ENCODE data around the gene ZNRD2. TPM values are rescaled to one million over a fixed set of nuclear protein-coding genes. Genes with fewer than 3 reads are reported as not detected.

ZNRD2 gene
- total RNA-seq, 1 experiment from 2014 or later, result 70.9 TPM

- TF ChIP-seq CTCF (IDR thresholded peaks at IDR 0.05), result peak; percentile 91
- no peak for TF ChIP-seq MYBL2 (CRISPR knock-in tag; IDR thresholded peaks at IDR 0.05)
- no peak for TF ChIP-seq CREB1 (CRISPR knock-in tag; IDR thresholded peaks at IDR 0.05)
- TF ChIP-seq GABPB1 (CRISPR knock-in tag; IDR thresholded peaks at IDR 0.05), result peak; percentile 30
- TF ChIP-seq MXD4 (CRISPR knock-in tag; IDR thresholded peaks at IDR 0.05; ENCODE audit: borderline replicate concordance), result no peak
- peak; percentile 57; the same call in 1 of the 2 replicates for TF ChIP-seq HMGXB4 (CRISPR knock-in tag; IDR thresholded peaks at IDR 0.05)
- TF ChIP-seq CDX4 (CRISPR knock-in tag; IDR thresholded peaks at IDR 0.05; ENCODE audit: borderline replicate concordance), result no peak
These were observed 4.0 kb downstream of the ZNRD2 start (continued) for GRCh38 chr11:65574109-65574810.

GRCh38 chr11:65574811-65575567 is 4.7 kb downstream of the ZNRD2 start:
- ChIA-PET CTCF (interaction anchor here (1.0 to 4.0 kb wide), 8 partner anchors 10 to 34 kb away, joined by 3 to 55 read pairs (median 6); partner anchors contain the start of gene KCNK7), POLR2A (interaction anchor here (1.0 to 1.7 kb wide), 3 partner anchors 12 to 32 kb away, joined by 3 to 6 read pairs (median 4); no protein-coding TSS in a partner anchor)
- no peaks in the 10 kb centered on the region for H3K9me3 Mint-ChIP-seq
- peak overlapping the region; percentile 84 for H3K4me3 Mint-ChIP-seq
- H3K27me3 Mint-ChIP-seq (ENCODE audit: low read depth), result peaks cover 38% of the 10 kb centered on the region
- ATAC-seq (no peak), DNase-seq (ENCODE audit: low spot score) (no peak)
- H3K36me3 Mint-ChIP-seq, result no peaks in the 10 kb centered on the region
- TF ChIP-seq E2F5 (CRISPR knock-in tag; IDR thresholded peaks at IDR 0.05) (0 out of 2 replicates have a peak, but pooled peaks have one; percentile 27), ZNF512 (CRISPR knock-in tag; IDR thresholded peaks at IDR 0.05; ENCODE audit: borderline replicate concordance) (no peak), NR2C2 (CRISPR knock-in tag; IDR thresholded peaks at IDR 0.05) (0 out of 2 replicates have a peak, but pooled peaks have one; percentile 21), ZNF232 (CRISPR knock-in tag; IDR thresholded peaks at IDR 0.05) (peak; percentile 68; the same call in 1 of the 2 replicates), SOX15 (CRISPR knock-in tag; IDR thresholded peaks at IDR 0.05) (no peak)
- H3K4me1 Mint-ChIP-seq, result peaks cover 37% of the 10 kb centered on the region
- H3K27ac Mint-ChIP-seq, result no peak overlapping the region

GRCh38 chr11:65575568-65576231 is 5.4 kb downstream of the ZNRD2 start, which contains the start of gene EHBP1L1:
EHBP1L1 (plus strand) TSS chr11:65576053; CDS start chr11:65576303, 250 bp downstream.
- H3K36me3 Mint-ChIP-seq, result no peaks in the 10 kb centered on the region
- ChIA-PET POLR2A (interaction anchor here (0.5 to 1.7 kb wide), 7 partner anchors 11 to 565 kb away, joined by 3 to 6 read pairs (median 3); partner anchors contain the start of gene PCNX3), CTCF (interaction anchor here (0.6 to 4.0 kb wide), 10 partner anchors 9 to 35 kb away, joined by 3 to 55 read pairs (median 4); partner anchors contain the start of gene KCNK7)
- H3K27me3 Mint-ChIP-seq (ENCODE audit: low read depth), result peaks cover 38% of the 10 kb centered on the region
- H3K27ac Mint-ChIP-seq, result no peak within 1 kb of the TSS
- no peak for DNase-seq (ENCODE audit: low spot score)
- H3K9me3 Mint-ChIP-seq, result no peaks in the 10 kb centered on the region
- ATAC-seq, result no peak
- peaks cover 35% of the 10 kb centered on the region for H3K4me1 Mint-ChIP-seq
- peak within 1 kb of the TSS; percentile 84 for H3K4me3 Mint-ChIP-seq
- TF ChIP-seq ETV6 (CRISPR knock-in tag; IDR thresholded peaks at IDR 0.05), result no peak
- TF ChIP-seq GTF2I (CRISPR knock-in tag; conservative IDR thresholded peaks at IDR 0.05), result peak; percentile 91
- no peak for TF ChIP-seq ARID4B (CRISPR knock-in tag; IDR thresholded peaks at IDR 0.05; ENCODE audit: borderline replicate concordance)
